Measurements from ENCODE around the gene IPO8.

DNA sequence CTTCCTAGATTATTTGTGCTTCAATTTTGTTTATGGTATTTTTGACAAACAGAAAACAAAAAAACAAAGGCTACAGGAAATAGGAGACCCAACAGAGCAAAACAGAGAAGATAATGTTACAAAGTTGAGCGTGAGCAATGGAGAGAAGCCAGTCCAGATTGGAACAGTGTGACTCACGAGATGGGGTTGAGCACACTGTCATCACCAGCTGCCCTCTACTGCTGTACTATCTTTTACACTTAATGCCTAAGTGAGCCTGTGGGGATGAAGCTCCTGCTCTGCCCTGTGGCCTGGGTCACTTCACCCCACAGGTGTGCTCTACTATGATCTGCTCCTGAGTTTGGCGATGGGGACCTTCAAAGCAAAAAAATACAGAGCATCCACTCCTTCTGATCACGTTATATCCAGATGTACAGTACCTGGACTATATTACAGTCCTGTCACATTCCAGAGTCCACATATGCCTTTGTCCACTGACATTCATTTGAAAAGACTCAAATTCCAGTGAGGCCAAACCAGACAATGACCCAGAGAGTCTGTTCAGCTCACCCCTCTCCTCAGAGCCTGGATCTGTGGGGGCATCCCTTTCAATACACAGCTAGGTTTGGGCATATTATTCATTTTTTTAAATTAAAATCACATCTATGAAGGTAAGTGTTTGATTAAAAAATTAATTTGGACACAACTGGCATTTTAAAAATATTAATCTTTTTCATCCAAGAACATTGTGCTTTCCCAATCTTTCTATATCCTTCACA lies 4.4 kb downstream of the IPO8 start:
- TF ChIP-seq TAF1 (IDR thresholded peaks at IDR 0.05; ENCODE audit: borderline replicate concordance, low read depth, low read length) (no peak), POLR2A (IDR thresholded peaks at IDR 0.05; ENCODE audit: low read depth, low read length) (no peak), POLR2AphosphoS5 (IDR thresholded peaks at IDR 0.05; ENCODE audit: low read depth, low read length) (no peak)
